Fibroblast of lung (primary cell): ENCODE results near the gene ODF4. TPM values are rescaled to one million over a fixed set of nuclear protein-coding genes. Genes with fewer than 3 reads are reported as not detected.

Experiments used
- DNase-seq, 2 donors: peaks; one replicate each; pipeline versions ENCODE4 v3.0.0 to v3.0.0-alpha.2; 2010; ENCODE audit warnings: low read depth in 2 of 2
- H2AFZ ChIP-seq: 2 replicates; pipeline ENCODE4 v1.5.1; 2012; ENCODE audit warnings: low read length, control low read depth, inconsistent platforms
- H3K27ac ChIP-seq: 2 replicates; pipeline ENCODE4 v1.5.1; 2011; ENCODE audit warnings: low read length, control low read depth; ENCODE audit not compliant: insufficient read depth
- H3K27me3 ChIP-seq: 2 replicates; pipeline ENCODE4 v1.5.1; 2011; ENCODE audit warnings: mild to moderate bottlenecking, low read length; ENCODE audit not compliant: control insufficient read depth, insufficient read depth
- H3K36me3 ChIP-seq: 2 replicates; pipeline ENCODE4 v1.5.1; 2011; ENCODE audit warnings: low read length; ENCODE audit not compliant: control insufficient read depth, insufficient read depth
- H3K4me1 ChIP-seq: 2 replicates; pipeline ENCODE4 v1.5.1; 2011; ENCODE audit warnings: low read length; ENCODE audit not compliant: control insufficient read depth, insufficient read depth; ENCODE audit errors: extremely low read depth
- H3K4me2 ChIP-seq: 2 replicates; pipeline ENCODE4 v1.5.1; 2011; ENCODE audit warnings: low read length, control low read depth; ENCODE audit not compliant: insufficient read depth; ENCODE audit errors: extremely low read depth
- H3K4me3 ChIP-seq, 4 experiments: fragments of 200-600 bp in 1 of 4; sonication (generic) in 1 of 4; replicated peaks in 1 of 4; 2 replicates each; pipeline ENCODE4 v1.5.1; 2011 to 2016; ENCODE audit warnings: low read length in 4 of 4, low read depth in 3 of 4, mild to moderate bottlenecking in 3 of 4, control low read depth in 2 of 4, inconsistent platforms in 1 of 4, mixed read lengths in 1 of 4; ENCODE audit not compliant: insufficient read depth in 1 of 4; ENCODE audit errors: control extremely low read depth in 1 of 4
- H3K79me2 ChIP-seq: 2 replicates; pipeline ENCODE4 v1.5.1; 2012; ENCODE audit warnings: mild to moderate bottlenecking, low read length, inconsistent platforms; ENCODE audit not compliant: control insufficient read depth, insufficient read depth
- H3K9ac ChIP-seq: 2 replicates; pipeline ENCODE4 v1.5.1; 2011; ENCODE audit warnings: mild to moderate bottlenecking, low read length, control low read depth; ENCODE audit not compliant: insufficient read depth
- H3K9me3 ChIP-seq: 2 replicates; pipeline ENCODE4 v1.5.1; 2012; ENCODE audit warnings: low read depth, low read length; ENCODE audit not compliant: control insufficient read depth, insufficient read depth
- H4K20me1 ChIP-seq: 2 replicates; pipeline ENCODE4 v1.5.1; 2011; ENCODE audit warnings: low read length; ENCODE audit not compliant: control insufficient read depth, insufficient read depth; ENCODE audit errors: extremely low read depth
- EZH2 ChIP-seq: IDR thresholded peaks from 2 replicates; pipeline ENCODE4 v1.5.1; 2012; ENCODE audit warnings: low read length, control low read depth, mild to moderate bottlenecking; ENCODE audit errors: missing control alignments
- polyA plus RNA-seq, 2 donors: library from polyadenylated mRNA; depleted of rRNA in 1 of 2; stranded (reverse) in 1 of 2; unstranded in 1 of 2; fragments of >200 nt; gene quantifications; 2 replicates each; pipeline ENCODE4 v1.2.1, GENCODE V29; 2011 to 2012; ENCODE audit warnings: missing spikeins in 1 of 2
- total RNA-seq: library from RNA; depleted of rRNA; stranded (reverse); fragments of >200 nt; gene quantifications from 2 replicates; pipeline ENCODE4 v1.2.1, GENCODE V29; 2014
- TF ChIP-seq, protein P1 (sequence below), 2 donors: IDR thresholded peaks in 1 of 2; conservative IDR thresholded peaks in 1 of 2; 1 replicate in 1 of 2; 2 replicates in 1 of 2; pipeline ENCODE4 v1.5.1; 2011 to 2012; ENCODE audit warnings: low read length in 2 of 2, control low read depth in 1 of 2, inconsistent platforms in 1 of 2, low read depth in 1 of 2, mild to moderate bottlenecking in 1 of 2

ODF4 gene
- total and polyA plus RNA-seq, 2 donors (not counting 1 experiment from before 2014, with no cell fraction given) = not detected

DNA sequence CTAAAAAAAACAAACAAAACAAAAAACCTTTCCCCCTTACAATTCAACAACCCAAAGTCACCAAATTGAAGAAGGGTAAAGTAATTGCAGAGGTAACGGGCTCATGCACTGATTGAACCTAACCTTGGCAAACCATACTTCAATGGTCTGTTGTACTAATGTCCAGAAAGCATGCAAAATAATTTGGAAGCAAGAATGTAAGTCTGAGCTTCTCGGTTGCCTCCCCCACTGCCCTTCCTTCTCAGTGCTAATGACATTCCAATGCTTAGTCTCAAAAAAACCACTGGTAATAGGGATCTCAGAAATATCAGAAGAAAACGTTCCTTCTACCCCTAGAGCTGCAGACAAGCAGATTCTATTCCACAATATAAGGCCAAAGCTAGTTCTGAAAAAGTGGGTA, 21.1 kb downstream of the ODF4 start:
- H3K36me3 ChIP-seq = no peaks in the 10 kb centered on the region
- H3K9me3 ChIP-seq = no peaks in the 10 kb centered on the region
- no peaks in the 10 kb centered on the region for H3K27me3 ChIP-seq
- H3K9ac ChIP-seq = no peak overlapping the region
- TF ChIP-seq, protein P1, sequence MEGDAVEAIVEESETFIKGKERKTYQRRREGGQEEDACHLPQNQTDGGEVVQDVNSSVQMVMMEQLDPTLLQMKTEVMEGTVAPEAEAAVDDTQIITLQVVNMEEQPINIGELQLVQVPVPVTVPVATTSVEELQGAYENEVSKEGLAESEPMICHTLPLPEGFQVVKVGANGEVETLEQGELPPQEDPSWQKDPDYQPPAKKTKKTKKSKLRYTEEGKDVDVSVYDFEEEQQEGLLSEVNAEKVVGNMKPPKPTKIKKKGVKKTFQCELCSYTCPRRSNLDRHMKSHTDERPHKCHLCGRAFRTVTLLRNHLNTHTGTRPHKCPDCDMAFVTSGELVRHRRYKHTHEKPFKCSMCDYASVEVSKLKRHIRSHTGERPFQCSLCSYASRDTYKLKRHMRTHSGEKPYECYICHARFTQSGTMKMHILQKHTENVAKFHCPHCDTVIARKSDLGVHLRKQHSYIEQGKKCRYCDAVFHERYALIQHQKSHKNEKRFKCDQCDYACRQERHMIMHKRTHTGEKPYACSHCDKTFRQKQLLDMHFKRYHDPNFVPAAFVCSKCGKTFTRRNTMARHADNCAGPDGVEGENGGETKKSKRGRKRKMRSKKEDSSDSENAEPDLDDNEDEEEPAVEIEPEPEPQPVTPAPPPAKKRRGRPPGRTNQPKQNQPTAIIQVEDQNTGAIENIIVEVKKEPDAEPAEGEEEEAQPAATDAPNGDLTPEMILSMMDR (conservative IDR thresholded peaks at IDR 0.05 in 1 of 2, IDR thresholded peaks at IDR 0.05 in 1 of 2; ENCODE audit: low read depth in 1 of 2, low read length in 2 of 2) = no peak
- no peak for TF ChIP-seq EZH2
- no peak overlapping the region for H3K4me2 ChIP-seq
- H3K79me2 ChIP-seq = no peaks in the 10 kb centered on the region
- H4K20me1 ChIP-seq = no peaks in the 10 kb centered on the region
- no peak overlapping the region for H2AFZ ChIP-seq
- H3K4me3 ChIP-seq = no peak overlapping the region
- peak in 1 of 2 donors; percentile 43 for DNase-seq
- H3K27ac ChIP-seq = no peak overlapping the region
- no peaks in the 10 kb centered on the region for H3K4me1 ChIP-seq

DNA sequence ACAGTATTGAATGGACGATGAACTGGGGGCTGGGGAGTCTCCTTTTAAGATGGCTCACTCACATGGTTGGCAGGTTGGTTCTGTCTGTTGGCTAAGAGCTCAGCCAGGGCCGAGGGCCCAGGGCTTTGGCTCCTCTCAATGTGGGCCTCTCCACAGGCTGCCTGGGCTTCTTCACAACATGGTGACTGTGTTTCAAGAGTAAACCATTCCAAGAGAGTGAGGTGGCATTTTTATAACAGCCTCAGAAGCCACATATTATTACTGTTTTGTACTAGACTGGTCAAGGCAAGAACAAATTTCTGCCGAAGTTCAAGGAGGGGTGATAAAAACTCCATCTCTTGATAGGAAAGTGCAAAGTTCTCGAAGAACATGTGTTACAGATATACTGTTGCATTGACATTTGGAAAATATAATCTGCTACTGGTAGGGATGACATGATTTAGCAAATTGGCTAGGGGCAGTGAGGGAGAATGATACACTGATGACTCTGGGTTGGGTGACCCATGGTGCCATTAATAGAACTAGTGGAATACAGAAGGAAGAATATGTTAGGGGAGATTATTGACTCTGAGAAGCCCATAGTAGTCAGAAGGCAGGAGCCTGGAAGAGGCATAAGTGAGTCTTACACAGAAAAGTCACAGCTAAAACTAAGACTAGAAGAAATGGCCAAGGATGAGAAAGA, 23.2 kb downstream of the ODF4 start:
- Histone ChIP-seq H2AFZ (no peak overlapping the region), H3K9ac (no peak overlapping the region), H3K79me2 (no peaks in the 10 kb centered on the region), H3K27me3 (no peaks in the 10 kb centered on the region), H3K27ac (no peak overlapping the region), H4K20me1 (no peaks in the 10 kb centered on the region), H3K4me3 (no peak overlapping the region), H3K36me3 (no peaks in the 10 kb centered on the region), H3K4me1 (peaks cover 4% of the 10 kb centered on the region), H3K4me2 (no peak overlapping the region), H3K9me3 (no peaks in the 10 kb centered on the region)
- DNase-seq = peak in 1 of 2 donors; percentile 56
- TF ChIP-seq EZH2 = no peak
- TF ChIP-seq, protein P1 (conservative IDR thresholded peaks at IDR 0.05 in 1 of 2, IDR thresholded peaks at IDR 0.05 in 1 of 2; ENCODE audit: low read depth in 1 of 2, low read length in 2 of 2) = no peak

DNA sequence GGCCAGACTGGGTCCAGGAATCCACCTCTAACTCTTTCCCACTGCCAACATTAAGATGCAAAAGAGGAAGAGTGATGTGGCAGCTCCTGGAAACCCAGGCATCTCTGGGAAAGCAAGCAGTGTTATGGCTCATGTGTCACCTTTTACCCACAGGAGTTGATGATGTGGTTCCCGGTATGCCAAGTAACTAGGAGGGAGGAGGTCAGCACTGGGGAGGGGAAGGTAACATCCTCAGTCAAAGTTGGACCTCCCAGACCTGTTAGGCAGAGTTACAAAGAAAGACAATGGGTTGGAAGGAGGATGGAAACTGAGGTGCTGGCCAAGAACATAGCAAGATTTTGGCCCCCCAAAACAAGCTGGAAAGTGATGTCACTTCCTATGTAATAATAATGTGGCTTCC, 25.5 kb downstream of the ODF4 start:
- Histone ChIP-seq H3K9me3 (no peaks in the 10 kb centered on the region), H3K4me1 (peaks cover 4% of the 10 kb centered on the region), H3K79me2 (no peaks in the 10 kb centered on the region), H3K4me2 (no peak overlapping the region), H3K4me3 (no peak overlapping the region), H4K20me1 (no peaks in the 10 kb centered on the region), H3K27ac (no peak overlapping the region), H3K27me3 (no peaks in the 10 kb centered on the region), H3K36me3 (peaks cover 3% of the 10 kb centered on the region), H3K9ac (no peak overlapping the region), H2AFZ (no peak overlapping the region)
- DNase-seq = peak; percentile 59 to 76
- no peak for TF ChIP-seq EZH2
- TF ChIP-seq, protein P1 (conservative IDR thresholded peaks at IDR 0.05 in 1 of 2, IDR thresholded peaks at IDR 0.05 in 1 of 2; ENCODE audit: low read depth in 1 of 2, low read length in 2 of 2) = no peak
